HG03025 (cell line): ENCODE results near the gene NUP50.
A peak's percentile ranks its signal among the peaks of the same experiment; 100 is the strongest.

ENCODE experiments used
- ATAC-seq: cut with Tn5 transposase; IDR thresholded peaks from one replicate; pipeline ENCODE4 v1.9.1; 2021; ENCODE audit warnings: mild to moderate bottlenecking, moderate library complexity; ENCODE audit not compliant: unreplicated experiment, low FRiP score

Gene NUP50

DNA sequence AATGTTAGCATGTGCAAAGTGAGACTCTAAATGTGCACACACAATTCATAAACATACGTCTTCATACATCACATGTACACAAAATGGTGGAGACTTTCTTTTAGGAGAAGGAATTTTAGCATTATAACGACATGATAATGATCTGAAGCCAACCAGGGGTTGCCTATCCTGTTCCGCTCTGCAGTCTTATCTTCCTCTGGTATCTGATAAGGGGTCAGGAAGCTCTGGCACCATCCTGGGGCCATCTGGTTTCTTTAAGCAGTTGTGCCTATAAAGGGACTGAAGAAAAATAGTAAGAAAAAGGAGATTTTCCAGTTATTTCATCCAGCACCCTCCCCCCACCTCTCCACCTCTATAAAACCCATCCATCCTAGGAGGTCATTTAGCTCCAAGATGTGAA, 5.8 kb upstream of the NUP50 start:
- ATAC-seq: no peak

GRCh38 chr22:45159652-45160462, 3.9 kb upstream of the NUP50 start:
- ATAC-seq: no peak

- no peak for ATAC-seq
Measured at GRCh38 chr22:45162531-45162930, 1.2 kb upstream of the NUP50 start.

DNA sequence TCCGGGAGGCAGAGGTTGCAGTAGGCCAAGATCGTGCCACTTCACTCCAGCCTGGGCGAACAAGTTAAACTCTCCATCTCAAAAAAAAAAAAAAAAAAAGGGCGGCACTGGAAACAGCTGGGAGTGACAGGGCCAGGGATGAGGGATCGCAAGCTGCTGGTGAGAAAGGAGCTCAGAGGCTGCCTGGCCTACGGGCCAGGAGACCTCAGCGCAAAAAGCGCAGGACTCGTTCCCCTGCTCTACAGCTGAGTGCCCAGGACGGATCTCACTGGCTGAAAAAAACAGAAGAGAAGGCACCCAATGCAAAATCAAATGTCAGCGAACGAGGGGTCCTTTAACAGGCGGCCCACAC, 650 bp upstream of the NUP50 start:
- peak; percentile 4 for ATAC-seq

- ATAC-seq: peak; percentile 18
Measured at GRCh38 chr22:45164270-45165088, 754 bp downstream of the NUP50 start.

- no peak for ATAC-seq
Measured at GRCh38 chr22:45166932-45167331, 3.2 kb downstream of the NUP50 start.

DNA sequence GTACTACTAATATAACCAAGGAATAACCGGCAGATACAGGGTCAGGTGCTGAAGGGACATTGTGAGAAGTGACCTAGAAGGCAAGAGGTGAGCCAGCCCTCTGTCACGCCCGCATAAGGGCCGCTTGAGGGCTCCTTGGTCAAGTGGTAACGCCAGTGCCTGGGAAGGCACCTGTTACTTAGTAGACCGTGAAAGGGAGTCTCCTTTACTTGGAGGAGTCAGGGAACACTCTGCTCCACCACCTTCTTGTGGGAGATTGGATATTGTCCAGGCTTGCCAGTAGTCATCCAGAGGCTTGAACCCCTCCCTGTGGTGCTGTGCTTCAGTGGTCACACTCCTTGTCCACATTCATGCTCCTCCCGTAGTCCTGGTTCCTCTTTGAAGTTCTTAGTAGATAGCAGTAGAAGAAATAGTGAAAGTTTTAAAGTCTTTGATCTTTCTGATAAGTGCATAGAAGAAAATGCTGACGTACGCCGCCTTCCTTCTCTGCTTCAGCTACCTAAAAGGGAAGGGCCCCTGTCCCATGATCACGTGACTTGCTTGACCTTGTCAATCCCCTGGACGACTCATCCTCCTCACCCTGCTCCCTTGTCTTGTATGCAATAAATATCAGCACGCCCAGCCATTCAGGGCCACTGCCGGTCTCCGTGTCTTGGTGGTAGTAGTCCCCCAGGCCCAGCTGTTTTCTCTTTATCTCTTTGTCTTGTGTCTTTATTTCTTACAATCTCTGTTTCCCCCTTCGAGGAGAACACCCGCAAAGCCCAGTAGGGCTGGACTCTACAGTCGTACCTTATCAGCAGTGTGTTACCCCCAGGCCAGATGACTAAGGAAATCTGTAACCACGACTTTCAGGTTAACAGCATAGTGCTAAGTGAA, 6.1 kb downstream of the NUP50 start:
- ATAC-seq: no peak

- ATAC-seq: no peak
Measured at GRCh38 chr22:45171830-45172229, 8.1 kb downstream of the NUP50 start.

- ATAC-seq: no peak
Measured at GRCh38 chr22:45172881-45173585, 9.3 kb downstream of the NUP50 start.

DNA sequence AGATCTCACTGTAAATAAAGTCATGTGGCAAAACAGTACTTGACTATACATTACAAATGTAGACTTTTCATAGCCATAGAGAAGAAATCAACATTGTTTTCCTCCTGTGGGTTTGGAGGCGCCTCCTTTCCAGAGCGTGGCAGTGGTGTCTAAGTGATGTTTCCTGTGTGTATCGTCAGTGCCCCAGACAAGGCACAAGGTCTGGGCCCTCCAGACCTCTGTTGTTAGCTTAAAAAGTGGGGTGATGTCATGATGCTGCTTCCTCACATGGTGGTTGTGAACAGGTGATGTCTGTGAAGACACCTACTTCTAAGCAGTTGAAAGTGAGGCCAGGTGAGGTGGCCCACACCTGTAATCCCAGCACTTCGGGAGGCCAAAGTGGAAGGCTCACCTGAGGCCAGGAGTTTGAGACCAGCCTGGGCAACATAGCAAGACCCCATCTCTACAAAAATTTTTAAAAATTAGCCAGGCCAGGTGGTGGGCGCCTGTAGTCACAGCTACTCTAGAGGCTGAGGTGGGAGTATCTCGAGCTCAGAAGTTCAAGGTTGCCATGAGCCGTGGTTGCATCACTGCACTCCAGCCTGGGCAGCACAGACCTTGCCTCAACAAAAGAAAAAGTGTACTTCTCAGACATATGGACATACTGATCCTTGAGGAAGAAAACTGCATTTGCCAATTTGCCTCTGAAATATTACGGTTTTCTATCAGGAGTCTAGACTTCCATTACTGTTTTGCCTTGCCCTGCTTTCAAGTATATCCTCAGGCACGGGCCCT, 15.7 kb downstream of the NUP50 start:
- ATAC-seq: no peak

- ATAC-seq: no peak
Measured at GRCh38 chr22:45180146-45180679, 16.5 kb downstream of the NUP50 start.

GRCh38 chr22:45181240-45181639, 17.5 kb downstream of the NUP50 start:
- ATAC-seq: no peak

DNA sequence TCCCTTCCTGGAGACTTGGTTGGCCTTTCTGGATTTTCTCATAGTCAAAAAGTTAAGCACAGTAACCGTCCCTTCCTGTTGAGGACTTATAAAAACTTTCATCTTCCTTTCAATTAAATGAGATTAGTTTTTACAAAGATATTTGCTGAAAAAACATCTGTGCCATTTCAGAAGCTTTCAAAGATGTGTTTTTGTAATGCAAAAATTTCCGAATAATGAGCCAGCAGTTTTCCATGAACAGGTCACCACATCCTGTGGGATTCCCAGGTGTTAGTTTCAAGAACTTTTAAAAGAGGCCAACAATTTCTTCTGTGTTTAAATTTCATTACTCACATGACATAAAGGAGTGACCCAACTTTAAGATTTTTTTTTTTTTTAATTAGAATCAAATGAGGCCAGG, 18.0 kb downstream of the NUP50 start:
- ATAC-seq: no peak

GRCh38 chr22:45183974-45184373, 20.2 kb downstream of the NUP50 start:
- ATAC-seq: no peak

DNA sequence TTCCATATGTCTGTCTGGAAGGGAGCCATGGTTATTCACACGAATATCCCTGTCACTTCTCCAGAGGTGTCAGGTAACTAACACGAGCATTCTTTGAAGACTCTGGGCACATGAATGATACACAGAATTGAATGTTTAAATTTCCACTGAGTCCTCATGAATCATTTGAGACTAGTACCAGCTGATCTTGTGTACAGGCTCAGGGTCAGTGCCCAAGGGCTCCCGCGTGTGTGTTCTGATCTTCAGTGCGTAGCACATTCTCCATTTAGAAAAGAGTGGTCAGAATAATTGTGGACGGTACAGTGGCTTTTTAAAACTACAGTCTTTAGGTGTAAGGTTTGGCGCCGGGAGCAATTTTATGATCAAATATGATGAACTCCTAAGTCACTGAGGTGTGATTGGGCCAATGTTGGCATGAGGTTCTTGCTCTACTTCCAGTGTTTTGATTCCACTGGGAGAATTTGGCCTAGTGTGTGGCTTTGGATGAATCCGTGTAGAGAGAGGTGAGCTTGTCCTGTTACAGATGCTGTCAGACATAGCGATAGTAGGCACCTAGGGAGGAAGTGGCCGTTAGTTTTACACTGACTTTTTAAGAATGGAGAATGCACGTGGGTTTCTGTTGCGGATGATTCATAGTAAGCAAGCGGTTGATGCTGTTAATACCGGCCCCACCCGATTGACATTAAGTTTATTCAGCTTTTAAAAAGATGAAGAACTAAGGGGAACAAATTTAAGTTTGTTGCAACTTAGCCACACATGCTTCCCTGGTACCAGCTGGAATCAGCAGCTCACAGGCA, 22.2 kb downstream of the NUP50 start:
- no peak for ATAC-seq

- ATAC-seq: no peak
Measured at GRCh38 chr22:45187891-45188290, 24.2 kb downstream of the NUP50 start.

- no peak for ATAC-seq
Measured at GRCh38 chr22:45188779-45189178, 25.1 kb downstream of the NUP50 start.

- ATAC-seq: no peak
Measured at GRCh38 chr22:45190202-45190872, 26.6 kb downstream of the NUP50 start.
